Stimulated activated CD8-positive, alpha-beta memory T cell treated with anti-CD3 and anti-CD28 coated beads, Interleukin-15, amount 100 ng/mL, for 48 hours (primary cell): Measurements from ENCODE around the gene SLC6A16.
"Not testable (repeated sequence)": the region's sequence is repeated elsewhere in the genome, so short reads cannot be mapped to it uniquely, and the experiment has no call there.

Source experiments
- DNase-seq, 2 donors: peaks; one replicate each; pipeline ENCODE4 v3.0.0-alpha.2; 2020; ENCODE audit warnings: low read depth in 2 of 2

Gene SLC6A16

DNA sequence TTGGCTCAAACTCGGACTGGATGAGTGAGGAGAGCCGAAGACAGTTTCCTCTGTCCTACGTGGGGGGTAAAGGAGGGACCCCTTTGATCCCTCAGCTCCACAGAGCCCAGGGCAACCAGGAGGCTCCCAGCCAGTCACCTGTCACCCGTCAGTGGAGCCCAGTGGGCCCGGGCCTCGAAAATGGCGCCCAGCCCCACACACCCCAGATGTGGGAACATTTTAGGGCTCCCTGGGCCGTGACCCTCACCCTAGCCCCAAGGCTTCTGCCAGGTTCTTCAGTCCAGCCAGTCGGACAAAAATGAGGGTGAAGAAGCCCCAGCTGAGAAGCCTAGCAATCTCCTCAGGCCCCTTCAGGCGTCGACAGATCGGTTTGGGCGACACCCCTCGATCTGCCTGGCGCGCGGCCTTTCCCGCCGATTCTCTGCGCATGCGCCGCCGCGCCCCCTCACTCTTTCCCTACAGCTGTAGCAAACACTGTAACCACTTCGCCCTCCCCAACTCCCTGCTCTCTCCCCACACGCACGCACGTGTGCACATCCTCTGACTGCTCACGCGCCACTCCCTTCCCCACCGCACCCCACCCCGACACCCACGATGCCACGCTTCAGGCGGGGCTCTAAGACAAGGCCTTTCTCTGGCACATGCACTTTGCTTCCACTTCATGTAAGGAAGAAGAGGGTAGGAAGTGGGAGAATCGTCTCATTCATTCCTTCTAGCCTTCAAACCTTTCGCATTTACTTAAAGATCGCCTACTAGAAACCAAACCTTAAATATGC, at the start of gene SLC6A16:
Gene SLC6A16 (minus strand): TSS at position 391 of the 776 bp plus-strand sequence. CDS start 13,844 bp downstream, outside the sequence.
- DNase-seq: no peak

- DNase-seq: not testable (repeated sequence)
Observed at GRCh38 chr19:49373174-49373573, 48.2 kb upstream of the SLC6A16 start.

DNA sequence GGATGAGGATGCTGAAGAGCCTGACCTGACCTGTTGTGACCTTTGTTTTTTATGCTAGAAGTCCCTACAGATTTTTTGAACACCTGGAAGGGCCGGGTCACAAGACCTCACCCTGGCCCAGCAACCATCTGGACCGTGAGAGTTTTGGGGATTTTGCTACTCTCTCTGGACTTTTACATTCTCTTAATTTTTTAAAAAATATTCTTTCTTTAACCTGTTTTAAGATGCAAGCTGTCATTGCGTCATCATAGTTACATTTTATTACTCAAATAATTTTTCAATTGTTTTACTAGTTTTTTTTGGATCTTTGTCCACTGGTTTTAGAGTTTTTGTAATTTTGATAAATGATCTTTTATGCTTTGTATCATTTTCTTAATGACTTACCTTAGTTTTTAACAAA, 46.2 kb upstream of the SLC6A16 start:
- DNase-seq: no peak

GRCh38 chr19:49368711-49369358, 43.8 kb upstream of the SLC6A16 start:
- no peak for DNase-seq

DNA sequence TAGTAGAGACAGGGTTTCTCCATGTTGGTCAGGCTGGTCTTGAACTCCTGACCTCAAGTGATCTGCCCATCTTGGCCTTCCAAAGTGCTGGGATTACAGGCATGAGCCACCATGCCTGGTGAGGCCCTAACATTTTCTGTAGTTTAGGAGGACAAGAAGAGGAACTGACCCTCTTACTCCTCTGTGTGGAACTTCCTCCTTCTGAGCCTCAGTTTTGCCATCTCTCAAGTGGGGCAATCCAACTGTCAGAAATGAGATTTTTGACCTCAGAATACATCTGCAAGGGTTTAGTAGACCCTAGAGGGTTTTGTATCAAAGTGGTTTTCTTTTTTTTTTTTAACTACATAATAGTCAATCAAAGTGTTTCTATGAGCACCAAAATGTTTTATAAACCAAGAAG, 41.1 kb upstream of the SLC6A16 start:
- no peak for DNase-seq

DNA sequence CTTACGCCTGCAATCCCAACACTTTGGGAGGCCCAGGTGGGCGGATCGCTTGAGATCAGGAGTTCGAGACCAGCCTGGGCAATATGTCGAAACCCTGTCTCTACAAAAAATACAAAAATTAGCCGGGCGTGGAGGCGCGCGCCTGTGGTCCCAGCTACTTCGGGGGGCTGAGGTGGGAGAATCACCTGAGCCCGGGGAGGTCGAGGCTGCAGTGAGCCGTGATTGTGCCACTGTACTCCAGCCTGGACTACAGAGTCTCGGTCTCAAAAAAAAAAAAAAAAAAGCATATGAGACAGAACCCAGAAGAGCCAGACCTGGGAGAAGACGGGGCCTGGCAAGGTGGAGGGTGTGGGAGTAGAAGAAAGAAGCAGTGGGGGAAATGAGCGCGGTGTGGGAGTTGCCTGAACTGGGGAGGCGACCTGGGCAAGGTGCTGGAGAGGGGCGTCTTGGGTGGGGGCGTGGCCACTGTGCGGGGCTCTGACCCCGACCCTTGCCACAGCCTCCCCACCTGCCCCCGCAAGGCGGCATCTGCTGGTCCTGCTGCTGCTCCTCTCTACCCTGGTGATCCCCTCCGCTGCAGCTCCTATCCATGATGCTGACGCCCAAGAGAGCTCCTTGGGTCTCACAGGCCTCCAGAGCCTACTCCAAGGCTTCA, 39.2 kb upstream of the SLC6A16 start:
- no peak for DNase-seq

DNA sequence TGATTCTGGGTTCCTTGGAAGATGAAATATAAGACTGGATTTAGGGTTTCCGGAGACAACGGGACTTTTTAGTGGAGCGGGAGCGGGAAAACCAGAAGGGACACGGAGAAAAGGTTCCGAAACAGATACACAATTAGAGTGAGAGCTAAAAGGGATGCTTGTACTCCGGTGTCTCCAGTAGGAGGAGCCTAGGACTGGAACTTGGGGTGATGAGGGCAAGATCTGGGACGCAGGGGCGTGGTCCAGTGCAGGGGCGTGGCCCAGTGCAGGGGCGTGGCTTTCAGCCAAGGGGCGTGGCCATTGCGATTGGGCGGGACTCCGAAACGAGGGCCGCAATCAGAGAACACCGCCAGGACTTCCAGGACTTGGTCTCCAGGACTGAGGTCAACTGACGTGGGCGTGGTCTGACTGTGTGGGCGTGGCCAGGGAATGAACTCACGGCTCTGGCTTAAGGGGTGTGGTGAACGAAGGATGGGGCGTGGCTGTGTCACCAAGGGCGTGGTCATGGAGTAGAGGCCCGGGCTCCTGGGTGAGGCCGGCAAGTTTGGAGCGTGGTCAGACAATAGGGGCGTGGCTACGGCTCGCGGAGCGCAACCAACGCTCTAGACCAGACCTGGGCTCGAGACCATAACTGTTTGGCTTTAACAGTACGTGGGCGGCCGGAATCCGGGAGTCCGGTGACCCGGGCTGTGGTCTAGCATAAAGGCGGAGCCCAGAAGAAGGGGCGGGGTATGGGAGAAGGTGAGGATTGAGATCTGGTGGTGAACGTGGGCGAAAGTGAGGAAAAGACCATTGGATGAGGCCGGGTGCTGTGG, 38.5 kb upstream of the SLC6A16 start, which contains the start of gene DKKL1:
Gene DKKL1 (plus strand): TSS at position 610 of the 815 bp plus-strand sequence. CDS start 122 bp downstream, at position 732.
- peak; percentile 68 to 75 for DNase-seq

GRCh38 chr19:49362929-49363267, 37.9 kb upstream of the SLC6A16 start:
- no peak for DNase-seq

DNA sequence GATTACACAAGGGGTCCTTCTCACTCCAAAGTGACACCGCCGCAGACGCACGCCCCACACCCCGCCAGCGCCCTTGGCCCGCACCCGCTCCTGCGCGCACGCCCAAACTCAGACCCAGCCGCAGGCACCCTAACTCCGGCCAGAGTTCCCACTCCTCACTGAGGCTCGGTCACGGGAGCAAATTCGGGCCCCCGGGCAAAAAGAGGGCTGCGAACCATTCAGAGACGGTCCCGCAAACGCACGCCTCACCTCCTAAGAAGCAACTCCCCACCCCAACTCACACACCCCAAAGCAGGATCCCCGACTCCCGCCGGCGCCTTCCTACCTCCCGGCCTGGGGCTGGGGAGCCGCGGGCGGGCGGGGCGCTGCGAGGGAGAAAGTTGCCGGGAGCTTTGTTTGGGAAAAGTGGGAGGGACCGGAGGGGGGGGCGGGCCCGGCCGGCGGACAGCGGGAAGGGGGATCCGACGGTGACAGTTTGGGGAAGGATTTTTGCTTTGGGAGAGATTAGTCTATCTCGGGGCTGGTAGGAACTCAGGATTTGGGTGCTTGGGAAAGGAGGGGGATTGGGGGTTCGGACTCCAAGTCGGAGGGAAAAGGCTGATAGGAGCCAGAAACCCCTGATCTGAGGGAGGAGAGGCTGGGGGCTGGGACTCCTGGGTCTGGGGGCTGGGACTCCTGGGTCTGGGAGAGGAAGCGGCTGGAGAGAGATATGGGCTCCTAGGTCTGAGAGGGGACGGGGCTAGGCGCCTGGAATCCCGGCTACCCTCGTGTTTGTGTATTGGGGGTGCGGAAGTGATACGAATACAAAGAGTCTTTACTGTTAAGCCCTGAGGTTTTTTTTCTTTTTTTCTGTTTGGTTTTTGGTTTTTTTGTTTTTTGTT, 37.3 kb upstream of the SLC6A16 start, which contains the start of gene TEAD2:
Gene TEAD2 (minus strand): TSS at position 369 of the 881 bp plus-strand sequence. CDS start 2,341 bp downstream, outside the sequence.
- DNase-seq: no peak

DNA sequence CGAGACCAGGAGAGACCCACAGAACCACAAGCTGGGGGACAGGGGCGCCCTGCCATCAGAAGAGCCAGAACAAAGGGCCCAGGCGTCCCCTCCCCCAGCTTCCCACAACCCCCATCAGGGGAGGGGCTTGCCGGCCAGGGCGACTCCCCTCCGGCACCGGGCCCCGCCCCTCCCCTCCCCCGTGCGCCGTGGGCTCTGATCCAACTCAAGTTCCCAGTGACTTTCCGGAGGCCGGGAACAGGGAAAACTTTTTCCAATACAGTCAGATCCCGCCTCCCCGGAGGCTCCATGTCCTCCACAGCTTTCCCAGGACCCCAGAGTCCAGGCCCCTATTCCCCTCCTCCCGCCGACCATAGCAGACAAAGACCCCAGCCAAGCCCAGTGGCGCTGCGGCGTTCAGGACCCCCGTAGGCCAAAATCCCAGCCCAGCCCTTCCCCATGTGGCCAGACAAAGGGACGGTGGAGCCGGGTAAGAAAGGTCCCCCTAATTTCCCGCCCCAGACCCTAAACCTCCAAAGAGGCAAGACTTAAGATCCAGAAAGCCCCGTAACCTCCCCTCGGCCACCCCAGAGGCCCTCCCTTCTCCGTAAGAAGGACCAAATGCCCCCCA, 36.6 kb upstream of the SLC6A16 start:
- no peak for DNase-seq

DNA sequence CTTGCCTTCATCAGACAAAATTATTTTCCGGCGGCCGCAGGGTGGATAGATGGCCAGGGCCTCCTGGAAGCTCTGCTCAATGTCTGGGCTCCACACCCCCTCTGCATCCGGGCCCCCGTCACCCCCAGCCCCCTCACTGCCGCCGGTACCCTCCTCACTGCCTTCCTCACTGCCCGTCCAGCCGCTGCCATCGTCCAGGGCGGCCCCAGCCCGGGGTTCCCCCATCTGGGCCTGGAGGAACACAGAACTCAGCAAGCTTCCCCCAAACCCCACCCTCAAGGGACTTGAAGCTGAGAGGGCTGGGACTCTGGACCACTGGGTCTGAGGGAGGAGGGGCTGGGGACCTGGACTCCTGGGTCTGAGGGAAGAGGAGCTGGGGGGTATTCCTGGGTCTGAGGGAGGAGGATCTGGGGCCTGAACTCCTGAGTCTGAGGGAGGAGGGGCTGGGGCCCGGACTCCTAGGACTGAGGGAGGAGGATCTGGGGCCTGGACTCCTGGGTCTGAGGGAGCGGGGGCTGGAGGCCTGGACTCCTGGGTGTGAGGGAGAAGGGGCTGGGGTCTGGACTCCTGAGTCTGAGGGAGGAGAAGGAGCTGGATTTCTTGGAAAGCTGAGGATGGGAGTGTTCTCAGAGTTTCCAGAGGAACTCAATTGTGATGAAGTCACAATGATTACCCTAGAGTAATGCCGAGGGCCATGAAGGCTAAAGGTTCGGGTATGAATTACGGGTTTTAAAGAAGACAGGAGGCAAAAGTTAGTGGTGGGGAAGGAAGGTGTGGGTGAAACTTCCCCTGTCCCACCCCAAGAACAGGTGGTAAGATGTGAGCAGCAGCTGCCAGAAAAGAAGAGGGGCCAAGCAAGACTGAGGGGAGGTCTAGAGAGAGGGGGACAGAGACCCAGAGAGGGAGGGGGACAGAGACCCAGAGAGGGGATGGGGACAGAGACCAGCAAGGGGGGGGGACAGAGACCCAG, 35.1 kb upstream of the SLC6A16 start:
- DNase-seq: no peak

GRCh38 chr19:49357186-49357585, 32.2 kb upstream of the SLC6A16 start:
- DNase-seq: no peak

GRCh38 chr19:49356382-49356781, 31.4 kb upstream of the SLC6A16 start:
- DNase-seq: no peak

- DNase-seq: no peak
Observed at GRCh38 chr19:49355909-49356353, 30.9 kb upstream of the SLC6A16 start.

GRCh38 chr19:49349567-49349966, 24.6 kb upstream of the SLC6A16 start:
- no peak for DNase-seq

- DNase-seq: no peak
Observed at GRCh38 chr19:49348305-49349189, 23.6 kb upstream of the SLC6A16 start.

DNA sequence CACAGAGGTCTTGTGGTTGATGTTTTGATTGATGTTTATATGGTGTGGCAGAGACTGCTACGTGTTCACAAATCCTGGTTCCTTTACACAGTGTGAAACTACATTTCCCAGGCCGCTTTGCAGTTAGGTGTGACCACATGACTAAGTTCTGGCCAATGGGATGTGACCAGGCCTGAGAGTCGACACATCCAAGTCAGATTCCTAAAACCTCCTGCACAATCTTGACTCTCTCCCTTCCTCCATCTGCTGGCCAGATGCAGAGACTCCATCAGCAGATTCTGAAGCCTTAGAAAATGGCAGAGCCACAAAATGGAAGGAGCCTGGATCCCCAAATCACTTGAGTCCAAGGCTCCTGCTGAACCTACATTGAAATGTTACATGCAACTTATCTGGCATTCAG, 22.8 kb upstream of the SLC6A16 start:
- DNase-seq: no peak

DNA sequence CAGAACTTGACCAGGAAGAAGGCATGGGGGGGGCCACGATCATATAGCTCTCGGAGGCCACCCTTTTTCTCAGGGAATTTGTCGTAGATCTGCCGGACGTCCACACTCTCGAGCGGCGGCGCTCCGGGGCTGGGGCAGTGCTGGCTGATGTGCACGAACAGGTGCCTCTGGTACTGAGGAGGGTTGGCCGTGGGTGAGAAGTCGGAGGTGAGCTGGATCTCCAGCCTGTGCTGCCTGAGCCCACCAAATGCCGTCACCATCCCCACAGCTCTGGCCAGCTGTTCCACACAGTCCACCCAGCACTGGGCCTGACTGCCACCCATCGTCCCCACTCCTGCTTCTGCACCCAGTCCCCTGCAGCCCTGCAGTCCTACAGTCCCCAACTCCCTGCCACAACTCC, 22.2 kb upstream of the SLC6A16 start:
- no peak for DNase-seq
